COLO829 (cell line): ENCODE measurements around the gene ACOT8.
"Not testable (repeated sequence)": the region's sequence is repeated elsewhere in the genome, so short reads cannot be mapped to it uniquely, and the experiment has no call there.

Experiments
- DNase-seq: peaks from one replicate; pipeline ENCODE4 v3.0.0; 2012; ENCODE audit warnings: low spot score

ACOT8 gene

DNA sequence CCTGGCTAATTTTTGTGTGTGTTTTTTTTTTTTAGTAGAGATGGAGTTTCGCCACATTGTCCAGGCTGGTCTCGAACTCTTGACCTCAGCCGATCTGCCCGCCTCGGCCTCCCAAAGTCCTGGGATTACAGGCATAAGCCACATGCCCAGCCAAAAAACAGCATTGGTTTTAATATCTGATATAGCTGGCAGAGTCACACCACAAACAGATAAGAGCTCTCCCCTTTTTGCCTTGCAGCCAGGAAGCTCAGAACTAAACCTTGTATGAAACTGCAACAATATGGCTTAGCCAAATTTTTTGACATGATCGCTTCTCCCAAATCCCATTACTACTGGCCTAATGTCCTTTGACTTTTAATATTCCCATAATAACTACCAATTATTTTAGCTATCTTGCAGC lies 4.9 kb downstream of the ACOT8 start:
- DNase-seq, result no peak

DNA sequence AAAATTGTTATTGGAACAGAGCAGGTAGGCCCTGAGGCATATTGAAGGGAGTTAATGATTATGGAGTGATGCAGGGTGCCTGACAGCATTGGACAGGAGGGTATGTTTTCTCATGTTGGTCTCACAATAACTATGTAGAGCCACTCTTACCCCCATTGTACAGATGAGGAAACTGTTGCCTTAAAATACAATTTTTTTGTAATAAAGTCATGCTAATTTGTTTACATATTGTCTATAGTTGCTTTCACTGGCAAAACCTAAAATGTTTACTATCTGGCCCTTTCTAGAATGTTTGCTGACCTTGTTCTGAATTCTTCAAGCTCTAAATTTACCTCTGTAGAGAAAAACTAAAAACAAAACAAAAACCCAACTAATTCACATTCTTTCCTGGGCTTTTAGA lies 5.7 kb downstream of the ACOT8 start:
- no peak for DNase-seq

DNA sequence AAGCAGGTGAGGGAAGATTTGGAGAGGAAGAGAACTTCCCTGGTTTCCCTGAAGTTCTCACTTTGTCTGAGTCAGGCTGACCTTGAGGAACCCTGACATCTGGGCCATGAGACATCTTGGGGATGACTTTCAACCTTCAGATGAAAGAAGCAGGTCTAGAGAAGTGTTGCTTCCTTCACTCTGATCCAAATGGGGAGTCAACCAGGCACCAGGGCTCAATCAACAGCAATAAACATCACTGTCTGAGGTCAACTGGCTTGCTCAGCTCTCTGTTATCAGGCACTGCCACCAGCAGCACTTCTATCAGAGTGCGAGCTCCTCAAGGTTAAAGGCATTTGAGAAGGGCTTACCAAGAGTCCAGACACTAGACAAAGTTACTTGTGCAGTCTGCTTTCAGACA lies 6.3 kb downstream of the ACOT8 start:
- DNase-seq, result no peak

DNA sequence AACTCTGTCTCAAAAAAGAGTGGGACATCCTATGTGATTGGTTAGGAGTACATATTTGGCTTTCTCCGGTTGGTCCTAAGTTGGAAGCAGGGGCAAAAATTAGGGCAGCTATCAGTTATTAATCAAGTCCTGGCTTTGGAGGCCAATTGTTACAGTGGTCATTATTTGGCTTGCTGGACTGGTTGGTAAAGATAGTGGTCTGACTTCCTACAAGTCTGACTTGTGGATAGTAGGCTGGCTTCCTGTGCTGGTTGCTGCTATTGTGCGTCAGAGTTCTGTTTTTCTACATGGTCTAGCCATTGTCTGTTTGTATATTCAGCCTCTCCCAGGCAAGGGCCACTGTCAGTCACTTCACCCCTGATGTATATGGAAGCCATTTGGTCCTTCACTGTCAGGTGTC lies 7.0 kb downstream of the ACOT8 start:
- DNase-seq, result no peak

DNA sequence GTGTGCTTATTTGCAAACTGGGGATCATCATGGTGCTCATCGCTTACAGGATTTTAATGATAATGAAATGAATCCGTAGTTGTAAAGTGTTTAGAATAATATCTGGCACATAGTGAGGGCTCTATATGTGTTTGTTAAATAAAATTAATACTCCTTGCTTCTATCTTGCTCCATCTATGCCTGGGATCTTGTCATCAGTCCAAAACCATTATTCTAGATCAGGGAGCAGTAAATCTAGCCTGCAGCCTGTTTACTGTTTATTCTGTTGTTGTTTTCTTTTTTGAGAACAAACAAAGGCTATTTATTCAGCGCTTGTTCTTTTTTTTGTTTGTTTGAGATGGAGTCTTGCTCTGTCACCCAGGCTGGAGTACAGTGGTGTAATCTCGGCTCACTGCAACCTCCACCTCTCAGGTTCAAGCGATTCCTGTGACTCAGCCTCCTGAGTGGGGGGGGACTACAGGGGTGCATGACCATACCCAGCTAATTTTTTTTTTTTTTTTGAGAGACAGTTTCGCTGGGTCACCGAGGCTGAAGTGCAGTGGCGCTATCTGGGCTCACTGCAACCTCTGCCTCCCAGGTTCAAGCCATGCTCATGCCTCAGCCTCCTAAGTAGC lies 8.1 kb downstream of the ACOT8 start:
- DNase-seq, result no peak

DNA sequence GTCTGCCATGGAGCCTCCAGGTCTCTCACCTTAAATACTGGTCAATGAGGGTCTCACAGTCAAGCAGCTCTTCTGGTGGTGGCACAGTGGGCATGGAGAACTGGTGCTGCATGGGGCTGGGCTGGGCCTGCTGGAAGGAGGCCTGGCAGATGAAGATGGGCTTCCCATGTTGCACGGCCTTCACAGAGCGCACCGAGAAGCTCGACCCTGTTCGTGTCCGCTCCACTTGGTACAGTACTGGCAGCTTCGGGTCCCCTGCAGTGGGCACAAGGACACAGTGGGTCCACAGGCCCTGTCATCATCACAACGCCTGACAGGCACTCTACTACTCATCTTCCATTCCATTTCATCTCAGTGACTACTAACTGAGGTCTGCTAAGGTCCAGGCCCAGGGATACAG lies 8.8 kb downstream of the ACOT8 start:
- DNase-seq, result no peak

DNA sequence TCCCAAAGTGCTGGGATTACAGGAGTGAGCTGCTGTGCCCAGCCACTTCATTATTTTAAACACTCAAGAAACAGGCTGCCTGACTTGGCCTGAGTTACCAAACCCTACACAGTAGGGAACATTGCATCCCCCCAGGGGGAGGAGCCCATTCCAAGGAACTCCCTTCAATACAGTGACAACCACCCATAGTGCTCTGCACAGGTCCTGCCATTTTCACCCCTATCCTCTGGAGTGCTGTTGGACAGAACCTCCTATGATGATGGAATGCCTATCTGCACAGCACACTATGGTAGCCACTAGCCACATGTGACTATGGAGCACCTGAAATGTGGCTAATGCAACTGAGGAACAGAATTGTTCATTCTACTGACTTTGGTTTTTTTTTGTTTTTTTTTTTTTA lies 11.7 kb downstream of the ACOT8 start:
- no peak for DNase-seq

DNA sequence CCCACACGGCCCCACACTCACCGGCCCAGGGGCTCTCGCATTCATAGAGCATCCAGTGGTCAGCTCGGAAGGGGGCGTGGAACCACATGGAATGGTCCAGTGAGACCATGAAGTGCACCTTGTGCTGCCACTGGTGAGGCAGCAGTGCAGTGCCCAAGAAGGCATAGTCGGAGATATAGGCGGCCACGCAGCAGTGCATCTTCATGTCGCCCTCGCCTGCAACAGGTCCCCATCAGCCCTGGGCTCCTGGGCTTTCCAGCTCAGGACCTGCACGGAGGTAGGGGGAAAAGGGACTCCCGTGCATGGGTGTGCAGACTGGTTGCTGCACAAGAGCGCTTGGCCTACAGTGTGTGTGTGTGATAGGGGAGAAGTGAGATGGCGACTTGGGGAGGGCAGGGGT lies 13.7 kb downstream of the ACOT8 start:
- DNase-seq, result no peak

DNA sequence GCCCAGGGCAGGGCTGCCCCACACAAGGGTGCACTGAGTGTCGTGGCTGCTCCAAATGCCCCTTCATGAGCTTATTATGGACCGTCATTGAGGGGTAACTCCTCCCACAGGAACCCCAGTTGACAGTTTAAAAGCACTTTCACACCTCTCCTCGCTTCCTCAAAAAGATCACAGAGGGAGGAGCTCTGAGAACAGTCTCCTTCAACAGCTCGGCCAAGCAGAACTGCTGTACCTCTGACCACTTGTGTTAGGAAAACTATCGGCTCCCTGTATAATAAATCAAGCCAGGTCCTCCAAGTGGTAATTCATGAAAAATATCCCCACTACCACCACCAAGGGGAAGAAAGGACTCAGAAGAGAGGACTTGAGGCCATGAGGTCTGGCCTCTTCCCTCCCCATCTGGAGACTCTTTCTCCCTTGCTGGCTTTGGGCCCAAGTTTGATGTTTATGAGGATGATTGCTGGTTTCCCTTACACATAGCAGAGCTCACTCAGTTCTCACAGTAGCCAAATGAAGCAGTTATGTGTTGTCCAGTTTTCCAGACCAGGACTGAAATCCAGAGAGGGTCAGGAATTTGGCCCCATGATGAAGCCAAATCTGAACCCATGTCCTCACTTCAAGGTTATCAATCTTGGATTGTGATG lies 14.9 kb downstream of the ACOT8 start:
- no peak for DNase-seq

DNA sequence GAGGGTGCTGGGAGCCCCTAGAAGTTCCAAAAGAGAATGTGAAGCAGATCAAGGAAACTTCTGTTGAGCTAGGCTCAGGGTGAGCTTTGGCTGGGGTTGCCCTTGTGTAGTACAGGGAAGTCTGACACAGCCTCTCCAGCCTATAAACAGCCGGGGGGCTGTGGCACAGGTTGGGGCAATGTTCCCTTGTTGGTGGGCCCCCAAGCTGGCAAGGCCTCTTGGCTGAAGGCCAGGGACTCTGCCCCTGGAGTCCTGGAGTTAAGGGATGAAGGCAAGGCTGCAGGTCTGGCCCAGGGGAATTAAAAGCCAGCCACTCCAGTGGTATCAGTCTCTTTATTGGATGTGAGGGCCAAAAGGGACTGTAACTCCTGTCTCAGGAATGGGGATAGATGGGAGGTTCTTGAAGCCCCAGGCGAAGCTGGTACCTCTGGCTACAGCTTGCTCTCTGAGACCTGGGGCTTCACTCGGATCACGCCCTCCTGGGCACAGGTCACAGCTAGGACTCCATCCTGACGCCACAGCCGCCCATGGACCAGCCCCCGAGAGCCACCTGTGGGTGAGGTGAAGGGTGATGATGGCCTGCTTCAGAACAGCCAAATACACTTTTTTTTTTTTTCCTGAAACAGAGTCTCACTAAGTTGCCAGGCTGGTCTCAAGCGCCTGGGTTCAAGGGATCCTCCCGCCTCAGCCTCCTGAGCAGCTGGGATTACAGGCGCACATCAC lies 15.6 kb downstream of the ACOT8 start:
- no peak for DNase-seq

DNA sequence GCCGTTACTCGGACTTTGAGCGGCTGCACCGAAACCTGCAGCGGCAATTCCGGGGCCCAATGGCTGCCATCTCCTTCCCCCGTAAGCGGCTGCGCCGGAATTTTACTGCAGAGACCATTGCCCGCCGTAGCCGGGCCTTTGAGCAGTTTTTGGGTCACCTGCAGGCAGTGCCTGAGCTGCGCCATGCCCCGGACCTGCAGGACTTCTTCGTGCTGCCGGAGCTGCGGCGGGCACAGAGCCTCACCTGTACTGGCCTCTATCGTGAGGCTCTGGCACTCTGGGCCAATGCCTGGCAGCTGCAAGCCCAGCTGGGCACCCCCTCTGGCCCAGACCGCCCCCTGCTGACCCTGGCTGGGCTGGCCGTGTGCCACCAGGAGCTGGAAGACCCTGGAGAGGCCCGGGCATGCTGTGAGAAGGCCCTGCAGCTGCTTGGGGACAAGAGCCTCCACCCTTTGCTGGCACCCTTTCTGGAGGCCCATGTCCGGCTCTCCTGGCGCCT lies 16.4 kb downstream of the ACOT8 start:
- no peak for DNase-seq

DNA sequence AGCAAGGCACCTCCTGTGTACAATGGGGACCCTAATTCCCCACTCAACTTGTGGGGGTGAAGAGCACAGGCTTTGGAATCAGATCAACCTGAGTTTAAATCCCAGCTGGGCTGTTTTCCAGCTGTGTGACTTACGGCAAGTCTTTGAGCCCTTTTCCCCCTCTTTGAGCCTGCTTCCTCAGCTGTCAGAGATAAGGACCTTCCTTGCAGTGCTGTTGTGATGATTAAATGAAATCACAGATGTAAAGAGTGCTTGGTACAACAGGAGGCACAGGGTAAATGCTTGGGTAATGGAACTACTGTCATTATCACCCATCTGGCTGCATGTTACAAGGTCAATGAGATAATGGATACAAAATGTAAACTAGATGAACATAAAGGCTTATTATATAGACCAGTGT lies 20.4 kb downstream of the ACOT8 start:
- DNase-seq, result no peak

DNA sequence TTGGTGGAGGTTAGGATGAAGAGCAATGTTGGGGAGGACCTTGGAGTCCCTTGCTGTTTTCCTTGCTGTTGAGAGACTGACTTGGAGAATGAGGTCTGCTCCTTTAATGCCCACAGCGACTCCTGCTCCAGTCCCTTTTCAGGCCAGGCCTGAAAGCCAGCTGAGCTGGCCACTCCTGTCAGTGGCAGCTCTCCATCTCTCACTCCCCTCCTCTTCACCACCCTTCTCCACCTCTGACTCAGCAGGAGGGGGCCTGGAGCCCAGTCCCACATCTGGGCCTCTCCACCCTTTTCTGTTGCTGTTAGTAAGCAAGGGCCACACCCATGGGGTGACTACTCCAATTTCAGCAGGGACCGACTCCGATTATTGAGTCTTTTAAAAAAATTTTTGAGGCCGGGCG lies 21.4 kb downstream of the ACOT8 start:
- no peak for DNase-seq

DNA sequence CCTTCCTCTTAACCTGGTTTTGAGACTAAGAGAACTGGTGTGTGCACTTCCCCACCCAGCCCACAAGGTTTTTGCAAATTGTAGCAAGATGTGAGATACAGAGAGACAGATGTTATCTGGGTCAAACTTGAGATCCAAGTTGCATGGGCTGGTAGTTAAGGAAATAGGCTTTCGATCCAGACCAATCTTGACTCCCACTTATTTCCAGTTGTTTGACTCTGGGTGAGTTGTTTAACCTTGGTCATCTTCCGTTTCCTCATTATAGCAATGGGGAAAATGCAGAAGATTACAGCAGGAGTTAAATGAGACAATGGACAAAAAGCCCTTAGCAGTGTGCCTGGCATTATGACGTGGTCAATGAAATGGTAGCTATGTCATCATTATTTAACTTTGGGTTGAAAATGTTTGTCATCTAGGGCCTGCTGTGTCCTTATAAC lies 21.8 kb downstream of the ACOT8 start:
- DNase-seq, result no peak

DNA sequence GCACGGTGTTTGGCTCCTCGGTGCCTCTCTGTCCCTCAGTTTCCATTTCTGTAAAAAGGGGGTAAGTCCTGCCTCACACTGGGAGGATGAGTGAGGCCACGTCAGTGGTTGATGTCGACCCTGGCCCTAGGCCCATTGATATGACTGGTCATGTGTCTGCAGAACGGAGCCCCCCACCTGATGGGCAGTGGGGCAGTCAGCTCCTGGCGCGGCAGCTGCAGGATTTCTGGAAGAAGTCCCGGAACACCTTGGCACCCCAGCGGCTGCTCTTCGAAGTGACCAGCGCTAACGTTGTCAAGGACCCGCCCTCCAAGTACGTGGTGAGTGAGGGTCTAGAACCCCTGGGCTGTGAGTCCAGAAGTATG lies 22.4 kb downstream of the ACOT8 start:
- DNase-seq, result no peak

DNA sequence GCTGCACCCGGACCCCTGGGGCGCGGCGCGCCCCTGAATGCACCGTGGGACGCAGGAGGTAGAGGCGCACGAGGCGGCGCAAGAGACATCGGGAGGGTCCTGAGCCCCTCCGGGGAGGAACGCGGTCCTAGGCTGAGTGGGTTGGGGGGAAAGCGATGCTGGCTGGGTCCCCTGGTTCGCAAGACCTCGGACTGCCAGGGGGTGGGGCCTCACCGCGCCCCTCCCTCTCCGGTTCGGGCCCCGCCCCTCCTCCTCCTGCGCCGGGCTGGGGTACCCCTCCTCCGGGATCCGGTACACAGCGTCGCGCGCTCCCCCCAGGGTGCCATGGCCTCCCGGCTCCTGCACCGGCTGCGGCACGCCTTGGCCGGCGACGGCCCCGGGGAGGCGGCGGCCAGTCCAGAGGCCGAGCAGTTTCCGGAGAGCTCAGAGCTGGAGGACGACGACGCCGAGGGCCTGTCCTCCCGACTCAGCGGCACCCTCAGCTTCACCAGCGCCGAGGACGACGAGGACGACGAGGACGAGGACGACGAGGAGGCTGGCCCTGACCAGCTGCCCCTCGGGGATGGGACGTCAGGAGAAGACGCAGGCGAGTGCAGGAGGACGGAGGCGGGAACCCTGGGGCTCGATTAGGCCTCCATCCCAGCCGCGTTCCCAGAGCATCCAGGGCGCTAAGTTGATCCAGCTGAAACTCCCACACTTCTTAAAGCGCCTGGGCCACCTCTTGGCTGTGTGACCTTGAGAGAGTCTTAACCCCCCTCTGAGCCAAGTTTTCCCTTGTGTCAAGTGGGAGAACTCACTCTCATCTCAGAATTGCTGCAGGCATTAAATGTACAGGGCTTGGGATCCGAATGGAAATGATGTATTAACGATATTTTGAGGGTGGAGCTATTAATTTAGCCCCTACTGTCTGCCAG lies 23.1 kb downstream of the ACOT8 start:
- DNase-seq, result peak; percentile 69

DNA sequence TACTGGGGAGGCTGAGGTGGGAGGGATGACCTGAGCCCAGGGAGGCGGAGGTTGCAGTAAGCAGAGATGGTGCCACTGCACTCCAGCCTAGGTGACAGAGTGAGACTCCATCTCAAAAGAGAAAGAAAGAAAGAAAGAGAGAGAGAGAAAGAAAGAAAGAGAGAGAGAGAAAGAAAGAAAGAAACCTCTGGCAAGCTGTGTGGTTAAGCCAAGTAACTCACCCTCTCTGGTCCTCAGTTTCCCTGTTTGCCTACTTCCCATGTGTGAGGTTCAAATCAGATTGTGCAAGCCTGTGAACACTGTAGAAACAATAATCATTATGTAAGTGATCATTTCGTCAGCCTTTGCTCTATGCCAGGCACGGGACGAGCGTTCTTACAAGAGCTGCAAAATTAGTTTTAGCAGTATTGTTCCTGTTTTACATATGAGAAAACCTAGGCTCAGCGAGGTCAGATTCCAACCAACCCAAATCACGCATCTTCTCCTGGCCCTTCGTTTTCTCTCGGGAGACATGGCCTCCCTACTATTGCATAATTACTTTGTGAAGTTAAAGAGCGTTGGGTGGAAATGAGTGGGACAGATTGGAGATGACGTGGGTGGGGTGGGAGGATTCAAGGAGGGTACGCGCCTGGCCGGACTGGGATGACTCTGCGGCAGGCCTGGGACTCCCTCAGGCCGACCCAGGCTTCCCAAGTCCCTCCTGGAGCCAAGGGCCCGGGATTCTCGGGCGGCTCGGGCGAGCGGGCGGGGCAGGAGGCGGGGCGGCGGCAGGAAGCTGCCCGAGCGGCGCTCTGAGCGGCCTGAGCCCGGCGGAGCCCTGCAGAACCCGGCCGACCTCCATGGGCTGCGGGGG lies 23.9 kb downstream of the ACOT8 start, which contains the start of gene SNX21:
TSS of gene SNX21 (plus strand) at position 770 of the 853 bp plus-strand sequence. CDS start 121 bp downstream, outside the sequence.
- DNase-seq, result peak; percentile 76

DNA sequence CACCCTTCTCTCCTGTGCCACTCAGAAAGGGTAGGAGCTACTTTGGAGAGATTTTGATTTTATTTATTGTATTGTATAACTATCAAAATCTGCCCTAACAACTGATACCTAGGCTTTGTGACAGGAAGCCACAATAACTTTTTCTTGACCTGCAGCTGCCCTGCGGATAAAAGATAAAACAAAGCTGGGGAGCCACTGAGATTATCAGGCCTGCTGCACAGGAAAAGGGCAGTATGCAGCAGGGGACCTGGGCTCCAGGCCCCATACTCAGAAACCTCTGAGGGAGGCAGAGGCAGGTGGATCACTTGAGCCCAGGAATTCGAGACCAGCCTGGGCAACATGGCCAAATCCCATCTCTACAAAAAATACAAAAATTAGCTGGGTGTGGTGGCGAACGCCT lies 24.6 kb downstream of the ACOT8 start:
- DNase-seq, result no peak

DNA sequence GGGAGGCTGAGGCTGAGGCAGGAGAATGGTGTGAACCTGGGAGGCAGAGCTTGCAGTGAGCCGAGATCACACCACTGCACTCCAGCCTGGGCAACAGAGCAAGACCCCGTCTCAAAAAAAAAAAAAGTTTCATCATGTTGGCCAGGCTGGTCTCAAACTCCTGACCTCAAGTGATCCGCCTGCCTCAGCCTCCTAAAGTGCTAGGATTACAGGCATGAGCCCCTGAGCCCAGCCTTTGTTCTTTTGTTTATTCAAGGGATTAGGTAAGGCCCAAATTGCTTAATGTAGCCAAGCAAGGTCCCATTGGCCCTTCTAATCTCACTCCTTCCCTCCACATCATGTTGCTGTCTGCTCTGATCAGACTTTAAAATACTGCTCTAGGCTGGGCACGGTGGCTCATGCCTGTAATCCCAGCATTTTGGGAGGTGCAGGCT lies 27.5 kb downstream of the ACOT8 start:
- DNase-seq, result not testable (repeated sequence)

DNA sequence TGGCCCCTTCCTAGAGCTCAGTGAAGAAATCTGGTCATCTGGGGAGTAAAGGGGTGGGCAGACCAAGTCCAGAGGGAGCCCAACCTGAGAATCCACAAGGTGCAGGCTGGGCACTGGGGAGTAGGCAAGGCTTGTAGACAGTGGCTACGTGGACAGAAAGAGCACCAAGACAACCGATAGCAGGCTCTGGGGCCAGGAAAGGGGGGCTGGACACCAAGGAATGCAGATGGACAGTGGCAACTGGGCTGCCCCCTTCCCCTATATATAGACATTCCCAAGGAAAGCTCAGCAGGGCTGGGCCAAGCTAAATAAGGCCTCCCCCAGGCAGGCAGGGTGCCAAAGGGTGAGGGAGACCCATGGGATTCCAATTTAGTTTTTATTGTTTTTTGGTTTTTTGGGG lies 28.6 kb downstream of the ACOT8 start:
- DNase-seq, result no peak

DNA sequence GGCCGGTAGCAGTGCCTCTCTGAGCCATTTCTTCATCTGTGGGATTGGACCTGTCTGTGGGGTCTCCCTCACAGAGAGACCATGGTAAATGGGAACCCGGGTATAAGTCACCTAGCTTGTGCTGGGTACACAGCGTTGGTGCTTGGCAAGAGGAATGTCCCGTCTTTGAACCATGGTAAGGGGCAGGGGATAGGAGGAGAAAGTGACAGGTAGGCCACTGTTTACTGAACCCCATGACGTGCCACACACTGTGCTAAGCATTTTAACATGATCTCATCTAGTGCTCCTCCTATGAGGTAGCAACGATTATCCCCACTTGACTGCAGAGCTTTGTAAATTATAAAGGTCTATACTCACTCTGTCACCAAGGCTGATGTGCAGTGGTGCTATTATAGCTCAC lies 29.5 kb downstream of the ACOT8 start:
- DNase-seq, result no peak
